A673 (cell line): ENCODE data around the gene SART1.

ENCODE experiments used
- CTCF ChIP-seq: fragments of 300-800, 200-600 bp; sonication (generic); conservative IDR thresholded peaks from 2 replicates; pipeline ENCODE4 v1.5.1; 2017; ENCODE audit warnings: low read depth, mild to moderate bottlenecking, antibody characterized with exemption, low read length, moderate library complexity, mixed read lengths
- EZH2 ChIP-seq: fragments of 200-600 bp; sonication (generic); IDR thresholded peaks from 2 replicates; pipeline ENCODE4 v1.6.1; 2017; ENCODE audit warnings: borderline replicate concordance, low read depth, mild to moderate bottlenecking, mixed read lengths, antibody characterized with exemption, low read length; ENCODE audit not compliant: poor library complexity, severe bottlenecking

DNA sequence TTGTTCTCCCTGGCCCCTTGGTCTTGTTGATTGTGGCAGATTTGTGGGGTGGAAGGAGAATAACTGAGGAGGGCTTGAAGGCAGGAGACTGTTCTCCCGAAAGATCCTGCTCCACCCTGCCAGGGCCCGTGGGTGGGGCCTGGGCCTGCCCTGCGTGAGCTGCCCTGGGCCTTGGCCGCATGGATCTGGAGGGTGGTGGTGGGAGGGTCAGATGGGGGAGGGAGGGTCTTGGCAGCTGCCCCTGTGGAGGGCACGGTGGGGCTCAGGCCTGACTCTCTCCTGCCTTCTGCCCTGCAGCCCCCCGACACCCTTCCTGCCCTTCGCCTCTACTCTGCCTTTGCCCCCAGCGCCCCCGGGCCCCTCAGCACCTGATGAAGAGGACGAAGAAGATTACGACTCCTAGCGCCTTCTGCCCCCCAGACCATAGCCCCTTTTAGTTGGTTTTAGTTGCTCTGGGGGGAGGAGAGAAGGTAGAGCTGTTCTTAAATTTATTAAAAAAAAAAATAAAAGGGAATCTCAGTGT lies 40.4 kb upstream of the SART1 start:
- TF ChIP-seq CTCF, result no peak
- TF ChIP-seq EZH2, result no peak
